Measurements from ENCODE around the gene ZNF474. TPM values are rescaled to one million over a fixed set of nuclear protein-coding genes. Genes with fewer than 3 reads are reported as not detected.

The ZNF474 gene
- total RNA-seq, 4 donors from 2014 or later: 1.0 to 2.0 (median 1.4) TPM; not detected in 1

- no peaks in the 10 kb centered on the region for H3K27me3 ChIP-seq
- no peaks in the 10 kb centered on the region for H3K36me3 ChIP-seq
- no peak for TF ChIP-seq EP300 (IDR thresholded peaks at IDR 0.05)
- no peak for TF ChIP-seq CTCF (IDR thresholded peaks at IDR 0.05)
- no peak for TF ChIP-seq POLR2AphosphoS5 (IDR thresholded peaks at IDR 0.05)
- no peak for TF ChIP-seq POLR2A (IDR thresholded peaks at IDR 0.05)
- no peaks in the 10 kb centered on the region for H3K4me1 ChIP-seq
- no peak for DNase-seq (ENCODE audit: low spot score in 2 of 2)
- H3K9me3 ChIP-seq: no peaks in the 10 kb centered on the region
- no peak overlapping the region for H3K27ac ChIP-seq
- H3K4me3 ChIP-seq: no peak overlapping the region
Observed at GRCh38 chr5:122202952-122203351, 73.6 kb downstream of the ZNF474 start.

Other genes starting within 250 kb of the ZNF474 start
- 10 to 100 TPM; 10.3 to 11.9 (median 10.5) TPM for gene SRFBP1, start 167.6 kb upstream of the ZNF474 start, total RNA-seq
- 10 to 100 TPM in 2 of 4 donors, 1 to 10 TPM in 2; 4.9 to 20.2 (median 9.8) TPM for gene LOX, start 51.3 kb upstream of the ZNF474 start, total RNA-seq
- gene SNCAIP, start 182.7 kb downstream of the ZNF474 start, total RNA-seq: 1 to 10 TPM; 2.4 to 6.5 (median 4.0) TPM